K562 (cell line): ENCODE data around the gene DIAPH1. TPM values are rescaled to one million over a fixed set of nuclear protein-coding genes. Genes with fewer than 3 reads are reported as not detected.

ENCODE experiments used
- ATAC-seq: fragments of 200-7000 bp; cut with Tn5 transposase; 3 replicates; pipeline ENCODE4 v1.9.1; 2020; ENCODE audit warnings: moderate library complexity
- BruUV-seq: library from RNA; stranded (reverse); fragments of 400-500 nt; replicated peaks from 2 replicates; lab custom pipeline; 2021; lab: Mats Ljungman, UMichigan
- CTCF ChIA-PET: fragments of 300-600 bp; formaldehyde crosslinking; extraction: SDS; loops from one replicate; lab custom pipeline; 2021; ENCODE audit warnings: low intra/inter-chr PET ratio; lab: Yijun Ruan, JAX
- POLR2A ChIA-PET: fragments of 300-600, 350-650 bp; sonication (Branson Sonifier 250); formaldehyde crosslinking; extraction: SDS; loops from one replicate; lab custom pipeline; 2021; ENCODE audit warnings: antibody characterized with exemption, inconsistent platforms; lab: Yijun Ruan, JAX
- DNase-seq, 4 experiments: peaks; one replicate each; pipeline versions ENCODE4 v3.0.0 to v3.0.0-alpha.2; 2011 to 2018; ENCODE audit warnings: low spot score in 3 of 4, mixed read lengths in 3 of 4; ENCODE audit errors: extremely low read depth in 1 of 4
- FAIRE-seq: peaks from 2 replicates; lab custom pipeline; 2011; peaks lifted over from hg19 to GRCh38; lab: Jason Lieb, UNC
- H2AFZ ChIP-seq: 2 replicates; pipeline ENCODE4 v1.6.0; 2011; ENCODE audit warnings: low read depth, low read length, control low read depth, inconsistent platforms
- H3K27ac ChIP-seq: fragments of 200-600 bp; 3 replicates; pipeline ENCODE4 v1.8.0; 2011; ENCODE audit warnings: low read depth, mild to moderate bottlenecking, control low read depth, inconsistent platforms, low read length, moderate library complexity, mixed read lengths; ENCODE audit errors: extremely low read depth
- H3K27me3 ChIP-seq, 2 experiments: fragments of 300-600 bp in 1 of 2; 2 replicates in 1 of 2; 3 replicates in 1 of 2; pipeline versions ENCODE4 v1.6.0 to v1.8.0; 2011; ENCODE audit warnings: inconsistent platforms in 2 of 2, low read length in 2 of 2, mild to moderate bottlenecking in 1 of 2, mixed read lengths in 1 of 2, moderate library complexity in 1 of 2; ENCODE audit not compliant: control insufficient read depth in 2 of 2, insufficient read depth in 2 of 2
- H3K36me3 ChIP-seq: fragments of 300-600 bp; 3 replicates; pipeline ENCODE4 v1.8.0; 2011; ENCODE audit warnings: mild to moderate bottlenecking, low read length, inconsistent platforms; ENCODE audit not compliant: control insufficient read depth, insufficient read depth
- H3K4me1 ChIP-seq, 2 experiments: fragments of 200-600 bp in 1 of 2; replicated peaks in 1 of 2; 2 replicates in 1 of 2; 3 replicates in 1 of 2; pipeline versions ENCODE4 v1.5.1 to v1.8.0; 2011; ENCODE audit warnings: inconsistent platforms in 2 of 2, low read length in 2 of 2, mild to moderate bottlenecking in 1 of 2, mixed read lengths in 1 of 2, moderate library complexity in 1 of 2; ENCODE audit not compliant: control insufficient read depth in 2 of 2, insufficient read depth in 2 of 2
- H3K4me2 ChIP-seq: 2 replicates; pipeline ENCODE4 v1.6.1; 2011; ENCODE audit warnings: low read length, control low read depth, inconsistent platforms, mixed read lengths; ENCODE audit not compliant: insufficient read depth
- H3K4me3 ChIP-seq: fragments of 200-600 bp; sonication (generic), shearing (Covaris generic); 2 replicates; pipeline ENCODE4 v1.5.1; 2016; ENCODE audit warnings: control low read depth, inconsistent platforms
- H3K79me2 ChIP-seq: fragments of 200-600 bp; 3 replicates; pipeline ENCODE4 v1.8.0; 2011; ENCODE audit warnings: low read length, inconsistent platforms; ENCODE audit not compliant: control insufficient read depth, insufficient read depth
- H3K9ac ChIP-seq, 2 experiments: 2 replicates each; pipeline versions ENCODE4 v1.6.0 to v1.6.1; 2011; ENCODE audit warnings: low read depth in 2 of 2, low read length in 2 of 2, control low read depth in 1 of 2, inconsistent platforms in 1 of 2, mild to moderate bottlenecking in 1 of 2, mixed read lengths in 1 of 2; ENCODE audit not compliant: insufficient read depth in 1 of 2
- H3K9me1 ChIP-seq: one replicate; pipeline ENCODE4 v1.6.0; 2011; ENCODE audit warnings: inconsistent platforms, mild to moderate bottlenecking, low read length, moderate library complexity; ENCODE audit not compliant: control insufficient read depth, insufficient read depth
- H3K9me3 ChIP-seq: replicated peaks from 2 replicates; pipeline ENCODE4 v1.5.1; 2011; ENCODE audit warnings: low read depth, low read length, inconsistent platforms; ENCODE audit not compliant: control insufficient read depth, insufficient read depth
- H4K20me1 ChIP-seq: replicated peaks from 2 replicates; pipeline ENCODE4 v1.6.1; 2011; ENCODE audit warnings: low read length, inconsistent platforms, mixed read lengths; ENCODE audit not compliant: control insufficient read depth, insufficient read depth
- ADNP ChIP-seq: fragments of 200-800 bp; sonication (Bioruptor generic); IDR thresholded peaks from 2 replicates; pipeline ENCODE4 v1.6.1; 2016; ENCODE audit warnings: missing genetic modification characterization, missing compliant biosample characterization
- CTBP1 ChIP-seq: fragments of 450-650 bp; IDR thresholded peaks from 2 replicates; pipeline ENCODE4 v1.6.1; 2016; ENCODE audit warnings: borderline replicate concordance
- HMG20B ChIP-seq: fragments of 250-450 bp; sonication (Bioruptor Pico); IDR thresholded peaks from 2 replicates; pipeline ENCODE4 v1.5.0; 2021; ENCODE audit warnings: mild to moderate bottlenecking
- HNRNPH1 ChIP-seq: fragments of 200-400 bp; formaldehyde crosslinking; optimal IDR thresholded peaks from 2 replicates; pipeline ENCODE3; 2017; ENCODE audit warnings: low read depth, mild to moderate bottlenecking, low read length, moderate library complexity
- MAFK ChIP-seq: IDR thresholded peaks from 2 replicates; pipeline ENCODE4 v1.6.1; 2011; ENCODE audit warnings: low read length, improper control_type of control experiment
- NBN ChIP-seq: fragments of 450-650 bp; IDR thresholded peaks from 2 replicates; pipeline ENCODE4 v1.6.1; 2016; ENCODE audit warnings: low read depth, mild to moderate bottlenecking
- PCBP2 ChIP-seq: fragments of 200-400 bp; formaldehyde crosslinking; IDR thresholded peaks from 2 replicates; pipeline ENCODE4 v1.6.1; 2018; ENCODE audit warnings: low read length, low read depth, mild to moderate bottlenecking, moderate library complexity; ENCODE audit not compliant: poor library complexity, severe bottlenecking
- POLR3A ChIP-seq: IDR thresholded peaks from 2 replicates; pipeline ENCODE4 v1.6.1; 2011; ENCODE audit warnings: borderline replicate concordance, mild to moderate bottlenecking, moderate library complexity; ENCODE audit not compliant: insufficient read length, insufficient read depth; ENCODE audit errors: extremely low read depth
- REST ChIP-seq, 2 experiments: fragments of 450-650 bp; formaldehyde crosslinking in 1 of 2; IDR thresholded peaks; 2 replicates each; pipeline versions ENCODE4 v1.4.0 to v1.6.1; 2014 to 2020; ENCODE audit warnings: mild to moderate bottlenecking in 2 of 2, borderline replicate concordance in 1 of 2, low read depth in 1 of 2
- USF2 ChIP-seq: sonication (generic); formaldehyde crosslinking; IDR thresholded peaks from 2 replicates; pipeline ENCODE4 v1.5.0; 2020; ENCODE audit warnings: missing genetic modification reagents
- ZNF512 ChIP-seq: IDR thresholded peaks from 2 replicates; pipeline ENCODE4 v1.6.1; 2016; ENCODE audit warnings: missing genetic modification characterization, missing compliant biosample characterization
- WGBS: fragments of 100-300 bp; shearing (Covaris generic); methylation state at CpG from one replicate; pipeline ENCODE4 v1.1.6; 2016; ENCODE audit warnings: low coverage, mixed read lengths; ENCODE audit not compliant: insufficient coverage; ENCODE audit errors: missing lambda C conversion rate; 5-methylcytosine and 5-hydroxymethylcytosine counted together
- in situ Hi-C: fragments of 300-500 bp; cut with MboI; formaldehyde crosslinking; loops from 4 replicates; pipeline ENCODE4 v1.15.0; 2018; ENCODE audit warnings: inconsistent platforms, mixed read lengths
- intact Hi-C: fragments of 100-400 bp; cut with micrococcal nuclease; formaldehyde crosslinking; loops from 2 replicates; pipeline ENCODE4 v1.14.2; 2022
- polyA plus RNA-seq, 8 experiments: library from polyadenylated mRNA; depleted of rRNA in 4 of 8; stranded (reverse) in 5 of 8; unstranded in 3 of 8; fragments of >200 nt; fragmentation: Nextera tagmentation in 2 of 8; fragmentation: Illumina TruSeq in 1 of 8; extraction: Ambion mirVana in 2 of 8; extraction: Trizol in 1 of 8; gene quantifications; 2 replicates each; pipeline versions ENCODE4 v1.2.1 to v1.2.3, GENCODE V29; 2011 to 2014; ENCODE audit warnings: inconsistent platforms in 1 of 8, missing spikeins in 1 of 8
- total RNA-seq, 7 experiments: library from RNA; depleted of rRNA in 6 of 7; stranded (reverse); fragments of >200 nt in 6 of 7; fragmentation: Illumina TruSeq in 2 of 7; extraction: Trizol in 2 of 7; gene quantifications; 2 replicates each; pipeline versions ENCODE4 v1.2.1 to v1.2.3, GENCODE V29; 2011 to 2021; ENCODE audit warnings: low replicate concordance in 1 of 7

Gene DIAPH1
- total and polyA plus RNA-seq, 9 of the 15 experiments (the other 6 are each of a cell fraction or from before 2014, with no cell fraction given), result 60.8 to 328 (median 97.8) TPM

GRCh38 chr5:141490271-141490670, 128.5 kb downstream of the DIAPH1 start:
- in situ Hi-C loops, result no loop called here
- H3K79me2 ChIP-seq, result no peaks in the 10 kb centered on the region
- H3K27me3 ChIP-seq, result peaks cover 55 to 97% of the 10 kb centered on the region in 2 experiments
- DNase-seq (no peak), ATAC-seq (no peak), FAIRE-seq (no peak)
- H3K36me3 ChIP-seq, result no peaks in the 10 kb centered on the region
- H3K4me2 ChIP-seq, result no peak overlapping the region
- H3K9me1 ChIP-seq, result no peaks in the 10 kb centered on the region
- H3K4me3 ChIP-seq, result no peak overlapping the region
- peaks cover 0 to 15% of the 10 kb centered on the region in 2 experiments; a peak in 2 of 5 replicates for H3K4me1 ChIP-seq
- CTCF ChIA-PET, result no interaction called here
- H2AFZ ChIP-seq, result no peak overlapping the region
- no peaks in the 10 kb centered on the region for H3K9me3 ChIP-seq
- BruUV-seq, result no TSS peak
- H3K27ac ChIP-seq, result no peak overlapping the region
- intact Hi-C loops, result no loop called here
- WGBS, result 2% methylated on average over 10 of the region's 10 CpGs
- TF ChIP-seq PCBP2, result no peak
- TF ChIP-seq ADNP, result no peak
- TF ChIP-seq REST (IDR thresholded peaks at IDR 0.05; ENCODE audit: borderline replicate concordance), result no peak
- TF ChIP-seq REST (CRISPR knock-in tag; IDR thresholded peaks at IDR 0.05; ENCODE audit: low read depth), result no peak
- no peak for TF ChIP-seq HMG20B
- no peak for TF ChIP-seq NBN
- no peak for TF ChIP-seq USF2 (CRISPR knock-in tag)
- TF ChIP-seq MAFK, result no peak
- TF ChIP-seq CTBP1, result no peak
- TF ChIP-seq POLR3A, result no peak
- no peak for TF ChIP-seq HNRNPH1
- no peak for TF ChIP-seq ZNF512
- H3K9ac ChIP-seq, result no peak overlapping the region
- H4K20me1 ChIP-seq, result 0 out of 2 replicates have a peak, but pooled peaks cover 5% of the 10 kb centered on the region
- POLR2A ChIA-PET, result interaction anchor here (0.6 kb wide), 1 partner anchor 380 kb away, joined by 3 read pairs; no protein-coding TSS in a partner anchor
